GM19023 (cell line): ENCODE results near the gene ZCCHC8.
"Not testable (repeated sequence)": the region's sequence is repeated elsewhere in the genome, so short reads cannot be mapped to it uniquely, and the experiment has no call there.

Experiments used
- ATAC-seq: cut with Tn5 transposase; IDR thresholded peaks from one replicate; pipeline ENCODE4 v1.9.1; 2021; ENCODE audit warnings: mild to moderate bottlenecking, moderate library complexity; ENCODE audit not compliant: unreplicated experiment

Gene ZCCHC8

GRCh38 chr12:122473543-122474323, 27.0 kb downstream of the ZCCHC8 start:
- ATAC-seq = no peak

DNA sequence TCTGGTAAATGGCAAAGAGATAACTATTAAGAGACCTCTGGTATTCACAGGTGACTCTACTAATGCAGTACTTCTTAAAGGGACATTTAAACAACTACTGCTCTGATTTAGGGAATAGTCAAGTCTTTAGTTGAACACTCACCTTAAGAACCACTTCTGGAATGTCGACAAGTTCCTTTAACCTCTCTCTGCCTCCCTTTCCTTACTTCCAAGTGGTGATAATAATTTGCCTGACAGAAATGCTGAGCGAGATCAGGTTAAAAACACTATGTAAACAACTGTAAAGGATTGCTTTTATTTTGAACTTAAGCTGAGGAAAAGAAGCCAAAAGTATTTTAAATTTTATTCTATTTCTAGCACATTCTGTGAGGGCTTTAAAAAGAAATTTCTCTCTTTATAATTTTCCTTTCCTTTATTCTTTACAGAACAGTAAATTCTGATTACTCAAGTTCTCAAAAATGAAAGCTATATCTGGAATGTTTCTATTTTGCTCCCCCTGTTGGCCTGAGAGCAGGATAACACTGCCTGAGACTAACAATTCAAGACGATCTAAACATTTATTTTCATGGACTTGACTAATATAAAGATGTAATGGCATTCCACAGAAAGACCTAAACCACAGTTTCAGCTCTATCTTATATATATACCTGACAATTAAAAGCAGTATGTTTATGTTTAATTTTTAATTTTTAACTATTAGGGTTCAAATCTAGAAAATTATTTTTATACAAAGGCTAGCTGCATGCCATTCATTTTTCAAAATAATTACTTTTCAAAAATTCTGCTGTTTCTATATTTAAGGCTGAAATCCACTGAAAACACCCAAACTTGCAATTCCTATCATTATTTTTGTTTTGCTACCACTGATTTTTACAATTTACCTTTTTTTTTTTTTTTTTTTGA, 29.2 kb downstream of the ZCCHC8 start:
- no peak for ATAC-seq

- ATAC-seq = not testable (repeated sequence)
These were observed 30.2 kb downstream of the ZCCHC8 start for GRCh38 chr12:122470576-122470975.

DNA sequence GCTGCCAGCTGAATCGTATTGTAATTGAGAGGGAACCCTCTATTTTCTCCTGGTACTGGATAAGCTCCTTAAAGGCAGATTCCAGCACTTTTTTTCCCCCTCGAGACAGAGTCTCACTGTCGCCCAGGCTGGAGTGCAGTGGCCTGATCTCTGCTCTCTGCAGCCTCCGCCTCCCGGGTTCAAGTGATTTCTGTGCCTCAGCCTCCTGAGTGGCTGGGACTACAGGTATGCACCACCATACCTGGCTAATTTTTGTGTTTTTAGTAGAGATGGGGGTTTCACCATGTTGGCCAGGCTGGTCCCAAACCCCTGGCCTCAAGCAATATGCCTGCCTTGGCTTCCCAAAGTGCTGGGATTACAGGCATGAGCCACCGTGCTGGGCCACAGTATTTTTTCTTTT, 30.9 kb downstream of the ZCCHC8 start:
- ATAC-seq = not testable (repeated sequence)

DNA sequence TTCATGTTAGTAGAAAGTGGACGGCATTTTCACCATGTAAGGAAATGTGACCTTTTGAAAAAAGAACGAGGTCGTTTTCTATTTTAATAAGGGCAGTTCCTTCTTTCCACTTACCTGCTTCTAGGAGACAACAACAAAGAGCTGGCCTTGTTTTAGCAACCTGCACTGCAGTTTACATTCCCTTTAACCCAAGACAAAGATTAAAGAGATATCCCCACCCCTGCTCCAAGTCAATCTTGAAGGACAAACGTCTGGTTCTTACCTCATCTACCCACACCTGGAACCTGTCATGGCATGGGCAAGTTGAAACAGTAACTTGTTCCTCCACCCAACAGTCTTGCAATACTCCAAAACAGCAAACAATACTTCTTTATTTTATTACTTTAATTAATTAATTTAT, 32.7 kb downstream of the ZCCHC8 start:
- ATAC-seq = no peak

GRCh38 chr12:122464317-122465042, 36.3 kb downstream of the ZCCHC8 start:
- ATAC-seq = not testable (repeated sequence)

DNA sequence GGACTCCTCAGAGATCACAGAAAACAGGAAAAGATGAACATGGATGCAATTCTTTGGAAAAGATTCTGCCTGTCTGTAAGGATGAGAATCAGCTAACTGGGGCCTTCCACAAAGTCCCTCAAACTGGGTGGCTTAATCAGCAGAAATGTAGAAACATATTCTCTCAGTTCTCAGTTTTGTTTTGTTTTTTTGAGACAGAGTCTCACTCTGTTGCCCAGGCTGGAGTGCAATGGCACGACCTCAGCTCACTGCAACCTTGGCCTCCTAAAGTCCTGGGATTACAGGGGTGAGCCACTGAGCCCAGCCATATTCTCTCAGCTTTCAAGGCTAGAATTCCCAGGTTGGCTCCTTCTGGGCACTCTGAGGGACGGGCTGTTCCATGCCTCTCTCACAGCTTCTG, 40.1 kb downstream of the ZCCHC8 start:
- ATAC-seq = no peak

DNA sequence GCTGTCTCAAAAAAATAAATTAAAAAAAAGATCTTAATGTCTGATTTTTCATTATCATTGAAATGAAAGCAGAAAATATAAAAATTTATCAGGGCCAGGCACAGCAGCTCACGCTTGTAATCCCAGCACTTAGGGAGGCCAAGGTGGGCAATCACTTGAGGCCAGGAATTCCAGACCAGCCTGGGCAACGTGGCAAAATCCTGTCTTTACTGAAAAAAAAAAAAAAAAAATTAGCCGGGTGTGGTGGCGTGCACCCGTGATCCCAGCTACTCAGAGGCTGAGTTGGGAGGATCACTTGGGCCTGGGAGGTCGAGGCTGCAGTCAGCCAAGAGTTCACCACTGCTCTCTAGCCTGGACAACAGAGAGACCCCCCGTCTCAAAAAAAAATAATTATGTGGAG, 40.7 kb downstream of the ZCCHC8 start:
- ATAC-seq = no peak

DNA sequence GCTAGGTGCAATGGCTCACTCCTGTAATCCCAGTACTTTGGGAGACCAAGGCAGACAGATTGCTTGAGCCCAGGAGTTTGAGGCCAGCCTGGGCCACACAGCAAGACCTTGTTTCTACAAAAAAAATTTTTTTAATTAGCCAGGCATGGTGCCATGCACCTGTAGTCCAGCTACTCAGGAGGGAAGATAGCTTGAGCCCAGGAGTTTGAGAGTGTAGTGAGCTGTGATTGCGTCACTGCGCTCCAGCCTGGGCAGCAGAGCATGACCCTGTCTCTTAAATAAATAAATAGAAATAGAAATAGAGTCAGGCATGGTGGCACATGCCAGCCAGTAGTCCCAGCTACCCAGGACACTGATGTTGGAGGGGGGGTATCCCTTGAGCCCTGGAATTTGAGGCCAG, 41.5 kb downstream of the ZCCHC8 start:
- ATAC-seq = no peak

GRCh38 chr12:122458105-122459035, 42.4 kb downstream of the ZCCHC8 start:
- ATAC-seq = no peak

- no peak for ATAC-seq
These were observed 43.1 kb downstream of the ZCCHC8 start for GRCh38 chr12:122457627-122458026.

DNA sequence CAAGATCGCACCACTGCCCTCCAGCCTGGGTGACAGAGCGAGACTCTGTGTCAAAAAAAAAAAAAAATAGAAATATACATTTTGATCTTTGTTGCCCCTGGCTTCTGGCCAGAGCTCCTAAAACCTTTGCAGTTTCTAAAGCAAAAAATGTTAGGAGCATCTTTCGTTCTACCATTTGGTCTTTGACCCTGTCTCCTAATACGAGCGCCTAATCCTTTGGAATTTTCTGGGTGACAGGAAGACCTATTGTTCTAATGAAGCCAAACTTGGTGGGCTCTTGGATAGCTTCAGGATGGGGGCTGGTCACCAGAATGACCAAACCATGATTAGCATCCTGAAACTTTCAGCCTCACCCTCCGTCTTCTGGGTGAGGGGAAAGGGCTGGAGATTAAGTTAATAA, 46.0 kb downstream of the ZCCHC8 start:
- no peak for ATAC-seq

GRCh38 chr12:122454250-122454721, 46.4 kb downstream of the ZCCHC8 start:
- ATAC-seq = no peak

DNA sequence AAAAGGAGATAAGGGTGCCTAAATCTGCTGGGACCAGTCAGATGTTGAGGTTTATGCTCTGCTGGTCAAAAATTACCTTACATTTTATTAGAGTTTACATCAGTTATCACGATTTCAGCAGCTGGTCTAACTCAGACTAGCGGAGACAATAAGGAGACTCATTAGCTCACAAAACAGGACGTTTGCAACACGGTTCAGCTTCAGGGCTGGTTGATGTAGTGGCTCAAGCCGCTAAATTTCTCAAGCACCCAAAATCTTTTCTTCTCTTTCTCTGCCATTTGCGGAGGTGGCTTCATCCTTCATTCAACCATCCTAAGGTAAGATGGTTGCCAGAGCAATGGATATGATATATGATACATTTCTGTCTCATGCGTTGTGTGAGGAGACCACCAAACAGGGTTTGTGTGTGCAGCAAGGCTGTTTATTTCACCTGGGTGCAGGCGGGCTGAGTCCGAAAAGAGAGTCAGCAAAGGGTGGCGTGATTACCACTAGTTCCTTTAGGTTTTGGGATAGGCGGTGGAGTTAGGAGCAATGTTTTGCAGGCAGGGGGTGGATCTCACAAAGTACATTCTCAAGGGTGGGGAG, 47.9 kb downstream of the ZCCHC8 start:
- ATAC-seq = no peak

DNA sequence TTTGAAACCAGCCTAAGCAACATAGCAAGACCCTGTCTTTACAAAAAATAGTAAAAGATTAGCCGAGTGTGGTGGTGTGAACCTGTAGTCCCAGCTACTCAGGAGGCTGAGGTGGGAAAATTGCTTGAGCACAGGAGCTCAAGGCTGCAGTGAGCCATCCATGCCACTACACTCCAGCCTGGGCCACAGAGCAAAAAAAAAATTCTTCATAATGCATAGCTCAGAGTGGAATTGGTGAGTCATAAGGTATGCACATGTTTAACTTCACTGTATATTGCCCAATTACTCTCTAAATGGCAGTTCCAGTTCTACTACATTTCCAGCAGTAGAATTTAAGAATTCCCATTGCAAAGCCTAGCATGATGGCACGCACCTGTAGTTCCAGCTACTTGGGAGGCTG, 51.4 kb downstream of the ZCCHC8 start:
- no peak for ATAC-seq

- ATAC-seq = not testable (repeated sequence)
These were observed 52.9 kb downstream of the ZCCHC8 start for GRCh38 chr12:122447825-122448224.

DNA sequence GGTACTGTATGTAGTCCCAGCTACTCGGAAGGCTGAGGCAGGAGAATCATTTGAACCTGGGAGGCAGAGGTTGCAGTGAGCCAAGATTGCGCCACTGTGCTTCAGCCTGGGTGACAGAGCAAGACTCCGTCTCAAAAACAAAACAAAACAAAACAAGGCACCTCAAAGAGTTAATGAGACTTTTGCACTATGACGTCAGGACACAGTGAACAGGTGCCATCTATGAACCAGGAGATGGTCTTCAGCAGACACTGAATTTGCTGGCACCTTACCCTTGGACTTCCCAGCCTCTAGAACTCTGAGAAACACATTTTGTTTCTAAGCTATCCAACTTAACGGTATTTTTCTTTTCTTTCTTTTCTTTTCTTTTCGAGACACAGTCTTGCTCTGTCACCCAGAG, 54.3 kb downstream of the ZCCHC8 start:
- not testable (repeated sequence) for ATAC-seq

- not testable (repeated sequence) for ATAC-seq
These were observed 56.7 kb downstream of the ZCCHC8 start for GRCh38 chr12:122444071-122444470.

DNA sequence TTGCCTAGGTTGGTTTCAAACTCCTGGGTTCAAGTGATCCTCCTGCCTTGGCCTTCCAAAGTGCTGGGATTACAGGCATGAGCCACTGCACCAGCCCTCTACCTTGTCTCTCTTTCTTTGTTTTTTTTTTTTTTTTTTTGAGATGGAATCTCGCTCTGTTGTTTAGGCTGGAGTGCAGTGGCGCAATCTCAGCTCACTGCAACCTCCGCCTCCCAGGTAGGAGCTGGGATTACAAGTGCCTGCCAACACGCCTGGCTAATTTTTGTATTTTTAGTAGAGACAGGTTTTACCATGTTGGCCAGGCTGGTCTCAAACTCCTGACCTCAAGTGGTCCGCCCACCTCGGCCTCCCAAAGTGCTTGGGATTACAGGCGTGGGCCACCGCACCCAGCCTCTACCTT, 61.9 kb downstream of the ZCCHC8 start:
- not testable (repeated sequence) for ATAC-seq

DNA sequence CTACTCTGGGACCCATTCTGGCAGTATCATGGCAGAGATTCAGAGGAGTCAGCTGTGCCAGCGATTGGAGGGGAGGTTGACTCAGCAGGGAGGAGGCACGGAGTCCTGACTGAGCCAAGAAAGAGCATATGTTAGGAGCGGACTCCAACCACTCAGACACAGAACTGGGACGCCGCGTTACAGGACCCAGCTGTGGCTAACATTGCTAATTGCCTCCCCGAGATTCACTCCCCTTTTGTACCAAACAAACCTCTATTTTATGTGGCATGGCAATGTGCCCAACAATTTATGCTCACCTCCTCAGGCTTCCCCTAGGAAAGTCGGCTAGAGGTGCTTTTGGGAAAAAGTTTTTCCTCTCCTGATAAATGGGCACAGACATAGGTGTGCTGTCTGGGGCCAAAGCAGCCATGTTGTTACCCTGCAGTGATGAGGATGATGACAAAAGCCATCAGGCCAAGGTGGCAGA, 63.0 kb downstream of the ZCCHC8 start:
- ATAC-seq = no peak
